22Rv1 (cell line): ENCODE data around the gene SH2D3A.
"Not testable (repeated sequence)": the region's sequence is repeated elsewhere in the genome, so short reads cannot be mapped to it uniquely, and the experiment has no call there.

Source experiments
- H3K27ac ChIP-seq: fragments of 450-650 bp; 2 replicates; pipeline ENCODE4 v1.5.1; 2017
- ZFX ChIP-seq: fragments of 450-650 bp; IDR thresholded peaks from 2 replicates; pipeline ENCODE4 v1.6.1; 2017; ENCODE audit warnings: antibody characterized with exemption, borderline replicate concordance
- TF ChIP-seq, protein P1 (sequence below): fragments of 450-650 bp; IDR thresholded peaks from 2 replicates; pipeline ENCODE4 v1.5.1; 2017; ENCODE audit warnings: mild to moderate bottlenecking

SH2D3A gene

DNA sequence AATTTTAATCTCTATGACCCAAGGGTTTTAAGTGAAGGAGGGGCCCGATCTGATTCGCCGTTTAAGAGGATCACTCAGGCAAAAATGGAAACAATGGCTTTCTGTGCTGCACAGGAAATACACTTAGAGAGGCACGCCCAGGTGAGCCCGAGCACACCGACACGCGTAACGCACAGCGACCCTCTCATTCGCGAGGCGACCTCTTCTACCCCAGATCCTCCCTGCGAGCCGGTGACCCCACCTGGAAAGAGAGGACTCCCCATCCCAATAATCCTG, 216 bp downstream of the SH2D3A start:
- peak overlapping the region; percentile 78 for H3K27ac ChIP-seq
- no peak for TF ChIP-seq ZFX
- TF ChIP-seq, protein P1, sequence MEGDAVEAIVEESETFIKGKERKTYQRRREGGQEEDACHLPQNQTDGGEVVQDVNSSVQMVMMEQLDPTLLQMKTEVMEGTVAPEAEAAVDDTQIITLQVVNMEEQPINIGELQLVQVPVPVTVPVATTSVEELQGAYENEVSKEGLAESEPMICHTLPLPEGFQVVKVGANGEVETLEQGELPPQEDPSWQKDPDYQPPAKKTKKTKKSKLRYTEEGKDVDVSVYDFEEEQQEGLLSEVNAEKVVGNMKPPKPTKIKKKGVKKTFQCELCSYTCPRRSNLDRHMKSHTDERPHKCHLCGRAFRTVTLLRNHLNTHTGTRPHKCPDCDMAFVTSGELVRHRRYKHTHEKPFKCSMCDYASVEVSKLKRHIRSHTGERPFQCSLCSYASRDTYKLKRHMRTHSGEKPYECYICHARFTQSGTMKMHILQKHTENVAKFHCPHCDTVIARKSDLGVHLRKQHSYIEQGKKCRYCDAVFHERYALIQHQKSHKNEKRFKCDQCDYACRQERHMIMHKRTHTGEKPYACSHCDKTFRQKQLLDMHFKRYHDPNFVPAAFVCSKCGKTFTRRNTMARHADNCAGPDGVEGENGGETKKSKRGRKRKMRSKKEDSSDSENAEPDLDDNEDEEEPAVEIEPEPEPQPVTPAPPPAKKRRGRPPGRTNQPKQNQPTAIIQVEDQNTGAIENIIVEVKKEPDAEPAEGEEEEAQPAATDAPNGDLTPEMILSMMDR: no peak

DNA sequence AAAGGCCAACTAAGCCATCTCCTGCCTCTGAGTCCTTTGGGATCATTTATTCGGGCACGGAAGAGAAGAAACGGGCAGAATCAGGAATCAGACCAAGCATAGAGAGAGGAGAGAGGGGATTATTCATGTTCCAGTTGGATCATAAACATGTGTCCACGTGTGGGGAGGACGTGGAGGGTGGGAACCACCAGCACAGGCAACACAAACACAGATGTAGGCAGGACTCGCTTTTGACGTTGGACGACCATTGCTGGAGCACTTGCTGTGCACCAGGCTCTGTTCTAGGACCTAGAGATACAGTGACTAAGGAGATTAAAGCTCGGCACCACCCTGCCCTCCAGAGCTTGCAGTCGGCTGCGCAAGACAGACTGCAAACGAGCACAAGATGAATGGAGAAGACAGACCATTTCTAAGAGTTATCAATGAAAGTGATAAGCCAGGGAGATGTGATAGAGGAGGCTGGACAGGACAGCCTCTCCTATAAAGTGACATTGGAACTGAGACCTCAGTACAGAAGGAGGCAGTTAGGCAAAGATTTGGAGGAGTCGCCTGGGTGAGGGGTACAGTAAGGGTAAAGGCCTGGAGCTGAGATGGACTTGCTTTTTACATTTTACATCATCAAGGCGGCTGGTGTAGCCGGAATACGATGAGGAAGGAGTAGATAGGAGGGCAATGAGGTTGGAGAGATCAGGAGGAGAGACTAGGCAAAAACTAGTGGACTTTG, 716 bp downstream of the SH2D3A start:
- peak overlapping the region; percentile 78 for H3K27ac ChIP-seq
- TF ChIP-seq ZFX: no peak
- TF ChIP-seq, protein P1: no peak

DNA sequence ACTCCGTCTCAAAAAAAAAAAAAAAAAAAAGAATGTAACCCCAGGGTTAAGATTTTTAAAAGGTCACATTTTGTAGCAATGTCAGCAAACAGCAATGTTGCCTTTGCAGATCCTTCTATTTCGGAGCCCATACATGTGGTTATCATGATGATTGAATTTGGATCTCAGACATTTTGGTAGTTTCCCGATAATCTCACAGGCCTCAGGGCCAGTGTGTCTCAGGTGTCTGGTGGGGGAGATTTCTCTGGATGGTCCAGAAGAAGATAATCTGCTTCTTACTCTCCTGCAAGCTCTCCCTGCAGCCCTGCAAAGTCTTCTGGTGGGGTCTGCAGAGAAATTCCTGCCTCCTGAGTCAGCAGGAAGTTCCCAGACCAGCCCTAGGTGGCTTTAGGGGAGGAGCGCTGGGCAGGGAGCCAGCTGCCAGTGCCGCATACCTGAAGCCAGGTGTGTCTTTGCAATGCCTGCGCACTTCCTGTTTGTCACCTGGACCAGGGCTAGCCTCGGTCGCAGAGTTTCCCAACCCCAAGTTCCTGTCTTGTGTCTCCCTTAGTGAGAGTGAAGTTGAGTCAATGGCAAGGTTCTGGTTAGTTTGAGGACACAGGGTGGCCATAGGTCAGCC, 1.4 kb downstream of the SH2D3A start:
- TF ChIP-seq, protein P1: no peak
- TF ChIP-seq ZFX: no peak
- peak overlapping the region; percentile 78 for H3K27ac ChIP-seq

DNA sequence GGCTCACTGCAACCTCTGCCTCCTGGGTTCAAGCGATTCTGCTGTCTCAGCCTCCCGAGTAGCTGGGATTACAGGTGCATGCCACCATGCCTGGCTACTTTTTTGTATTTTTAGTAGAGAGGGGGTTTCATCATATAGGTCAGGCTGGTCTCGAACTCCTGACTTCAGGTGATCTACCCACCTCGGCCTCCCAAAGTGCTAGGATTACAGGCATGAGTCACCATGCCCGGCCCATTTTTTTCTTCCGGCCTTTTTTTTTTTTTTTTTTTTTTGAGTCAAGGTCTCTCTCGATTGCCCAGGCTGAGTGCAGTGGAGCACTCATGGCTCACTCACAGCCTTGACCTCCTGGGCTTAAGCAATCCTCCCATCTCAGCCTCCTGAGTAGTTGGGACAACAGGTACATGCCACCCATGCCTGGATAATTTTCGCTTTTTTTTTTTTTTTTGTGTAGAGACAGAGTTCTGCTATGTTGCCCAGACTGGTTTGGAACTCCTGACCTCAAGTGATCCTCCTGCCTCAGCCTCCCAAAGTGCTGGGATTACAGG, 4.9 kb downstream of the SH2D3A start:
- not testable (repeated sequence) for H3K27ac ChIP-seq

DNA sequence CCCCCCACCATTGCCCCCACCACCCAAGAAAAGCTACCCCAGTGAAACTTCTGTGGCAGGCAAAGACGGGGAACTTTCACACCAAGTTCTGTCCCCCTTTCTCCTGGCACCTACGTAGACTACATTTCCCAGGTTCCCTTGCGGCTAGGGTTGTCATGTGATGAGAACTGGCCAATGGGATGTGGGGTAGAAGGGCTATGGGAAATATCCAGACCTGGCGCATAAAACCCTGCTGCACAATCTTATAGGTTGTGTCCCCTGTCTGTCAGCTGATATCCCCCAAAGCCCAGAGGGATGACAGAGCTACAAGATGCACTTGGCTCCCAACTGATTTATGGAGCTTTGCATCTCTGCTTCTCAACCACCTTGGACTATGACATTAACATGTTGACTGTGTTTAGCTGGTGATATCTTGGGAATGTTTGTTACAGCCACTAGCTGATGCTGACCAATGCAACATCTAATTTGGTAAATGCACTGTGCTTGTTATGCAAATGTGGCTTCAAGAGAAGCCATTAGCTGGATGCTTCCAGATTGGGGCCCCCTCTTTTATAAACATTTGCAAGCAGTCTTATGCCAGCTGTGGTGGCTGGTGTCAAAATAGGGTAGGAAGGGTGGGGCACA, 6.1 kb downstream of the SH2D3A start:
- no peak for TF ChIP-seq ZFX
- TF ChIP-seq, protein P1: no peak
- H3K27ac ChIP-seq: no peak overlapping the region

DNA sequence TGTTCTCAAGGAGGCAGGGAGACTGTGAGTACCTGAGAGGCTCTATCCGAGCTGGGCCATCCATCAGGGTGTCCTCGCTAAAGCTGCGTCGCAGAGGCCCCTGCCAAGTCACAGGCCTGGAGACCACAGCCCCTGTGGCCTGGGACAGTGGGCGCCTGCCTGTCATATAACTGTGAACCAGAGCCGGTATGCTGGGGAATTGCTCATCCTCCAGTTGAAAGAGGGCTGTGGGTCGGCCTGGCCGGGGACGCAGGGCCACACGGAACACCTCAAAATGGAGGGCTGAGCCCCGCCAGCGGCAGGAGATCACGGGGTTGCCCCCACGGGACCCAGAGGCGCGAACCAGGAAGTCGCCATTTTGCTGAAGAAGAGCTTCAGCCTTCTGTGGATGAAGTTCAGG, 6.6 kb downstream of the SH2D3A start:
- TF ChIP-seq, protein P1: no peak
- TF ChIP-seq ZFX: no peak
- H3K27ac ChIP-seq: no peak overlapping the region

DNA sequence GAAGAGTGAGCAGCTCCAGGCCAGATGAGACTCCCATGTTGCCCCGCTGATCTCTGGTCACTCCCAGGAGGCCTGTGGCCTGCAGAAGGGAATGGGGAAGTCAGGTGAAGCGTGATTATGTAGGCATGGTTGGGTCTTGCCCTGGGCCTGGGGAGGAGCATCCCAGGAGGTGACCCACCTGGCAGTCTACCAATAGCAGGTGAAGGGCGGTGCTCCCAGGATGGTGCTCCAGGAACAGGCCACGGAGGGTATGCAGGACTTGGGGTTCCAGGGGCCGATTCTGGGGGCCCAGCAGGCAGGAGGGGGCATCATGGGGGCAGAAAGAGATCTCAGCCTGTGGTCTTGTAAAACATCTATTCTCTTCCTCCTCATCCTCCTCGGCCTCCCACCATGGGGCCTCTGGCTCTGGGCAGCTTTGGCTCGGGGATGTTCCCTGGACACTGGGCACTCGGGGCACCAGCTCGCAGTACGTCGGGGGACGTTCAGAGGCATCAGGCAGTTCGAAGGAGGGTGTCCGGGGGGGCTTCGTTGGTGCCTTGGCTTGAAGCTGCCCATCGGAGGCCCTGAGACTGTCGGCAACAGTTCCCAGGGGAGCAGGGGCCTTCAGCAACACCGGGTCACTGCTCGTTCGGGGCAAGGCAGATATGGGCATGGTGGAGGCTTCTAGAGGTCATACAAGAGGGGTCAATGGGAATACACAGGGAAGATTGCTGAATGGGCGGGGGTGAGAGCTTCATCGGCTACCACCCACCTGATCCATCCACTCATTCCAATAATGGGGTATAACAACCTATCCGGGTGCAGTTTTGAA, 12.4 kb downstream of the SH2D3A start:
- TF ChIP-seq, protein P1: no peak
- TF ChIP-seq ZFX: no peak
- H3K27ac ChIP-seq: no peak overlapping the region
